CD14-positive monocyte (primary cell): Measurements from ENCODE around the gene FOXJ2. TPM values are rescaled to one million over a fixed set of nuclear protein-coding genes. Genes with fewer than 3 reads are reported as not detected.
A peak's percentile ranks its signal among the peaks of the same experiment; 100 is the strongest.

Experiments
- DNase-seq, 3 donors: peaks; one replicate each; pipeline ENCODE4 v3.0.0-alpha.2; 2011 to 2022
- H2AFZ ChIP-seq: 2 replicates; pipeline ENCODE4 v1.6.0; 2012; ENCODE audit warnings: mild to moderate bottlenecking, low read depth, low read length, inconsistent platforms; ENCODE audit not compliant: insufficient read depth, poor library complexity, severe bottlenecking
- H3K27ac ChIP-seq, 2 donors: 1 replicate in 1 of 2; 2 replicates in 1 of 2; pipeline ENCODE4 v1.5.1; 2012 to 2013; ENCODE audit warnings: low read length in 2 of 2, control low read depth in 1 of 2, inconsistent platforms in 1 of 2, low read depth in 1 of 2, mild to moderate bottlenecking in 1 of 2
- H3K27me3 ChIP-seq, 2 donors: one replicate each; pipeline versions ENCODE4 v1.6.0 to v1.6.1; 2011 to 2013; ENCODE audit warnings: low read length in 2 of 2; ENCODE audit not compliant: control insufficient read depth in 2 of 2, insufficient read depth in 2 of 2
- H3K36me3 ChIP-seq, 2 donors: replicated peaks in 1 of 2; 1 replicate in 1 of 2; 2 replicates in 1 of 2; pipeline versions ENCODE4 v1.5.1 to v1.6.1; 2012 to 2013; ENCODE audit warnings: low read length in 2 of 2, control low read depth in 1 of 2, inconsistent platforms in 1 of 2, mild to moderate bottlenecking in 1 of 2; ENCODE audit not compliant: insufficient read depth in 2 of 2, control insufficient read depth in 1 of 2
- H3K4me1 ChIP-seq, 2 donors: 1 replicate in 1 of 2; 2 replicates in 1 of 2; pipeline versions ENCODE4 v1.5.1 to v1.6.1; 2012 to 2013; ENCODE audit warnings: low read length in 2 of 2, control low read depth in 1 of 2, inconsistent platforms in 1 of 2, mild to moderate bottlenecking in 1 of 2, moderate library complexity in 1 of 2; ENCODE audit not compliant: insufficient read depth in 2 of 2, control insufficient read depth in 1 of 2
- H3K4me2 ChIP-seq: replicated peaks from 2 replicates; pipeline ENCODE3; 2012; ENCODE audit warnings: low read length, moderate library complexity, mild to moderate bottlenecking; ENCODE audit not compliant: poor library complexity, severe bottlenecking; ENCODE audit errors: extremely low read depth
- H3K4me3 ChIP-seq, 3 experiments: fragments of 200-600 bp in 1 of 3; sonication (generic) in 1 of 3; replicated peaks in 1 of 3; 1 replicate in 2 of 3; 2 replicates in 1 of 3; pipeline ENCODE4 v1.5.1; 2011 to 2013; ENCODE audit warnings: low read length in 3 of 3, mild to moderate bottlenecking in 3 of 3, control low read depth in 2 of 3, low read depth in 2 of 3, inconsistent platforms in 1 of 3, moderate library complexity in 1 of 3
- H3K79me2 ChIP-seq: 2 replicates; pipeline ENCODE4 v1.6.0; 2012; ENCODE audit warnings: mild to moderate bottlenecking, control low read depth, inconsistent platforms, low read length, moderate library complexity; ENCODE audit not compliant: insufficient read depth
- H3K9ac ChIP-seq: 2 replicates; pipeline ENCODE4 v1.6.0; 2017; ENCODE audit warnings: low read length, mild to moderate bottlenecking; ENCODE audit not compliant: insufficient read depth, poor library complexity, severe bottlenecking
- H3K9me3 ChIP-seq, 2 donors: replicated peaks in 1 of 2; 1 replicate in 1 of 2; 2 replicates in 1 of 2; pipeline versions ENCODE4 v1.5.1 to v1.6.1; 2012 to 2013; ENCODE audit warnings: low read length in 2 of 2, control low read depth in 1 of 2; ENCODE audit not compliant: control insufficient read depth in 1 of 2, insufficient read depth in 1 of 2
- H4K20me1 ChIP-seq: 2 replicates; pipeline ENCODE4 v1.6.0; 2012; ENCODE audit warnings: mild to moderate bottlenecking, low read length, control low read depth, moderate library complexity; ENCODE audit not compliant: insufficient read depth
- H3K27ac Mint-ChIP-seq, 7 donors: one replicate each; pipeline ENCODE4 v1.8.0; 2020; ENCODE audit warnings: mild to moderate bottlenecking in 7 of 7, mixed read lengths in 7 of 7, moderate library complexity in 6 of 7, inconsistent platforms in 2 of 7
- H3K27me3 Mint-ChIP-seq, 3 donors: one replicate each; pipeline ENCODE4 v1.8.0; 2021 to 2022; ENCODE audit warnings: low read depth in 3 of 3, mild to moderate bottlenecking in 3 of 3, mixed read lengths in 3 of 3, moderate library complexity in 3 of 3, inconsistent platforms in 1 of 3
- H3K36me3 Mint-ChIP-seq, 2 donors: one replicate each; pipeline ENCODE4 v1.8.0; 2020; ENCODE audit warnings: mixed read lengths in 2 of 2, inconsistent platforms in 1 of 2, mild to moderate bottlenecking in 1 of 2
- H3K4me1 Mint-ChIP-seq: one replicate; pipeline ENCODE4 v1.8.0; 2020; ENCODE audit warnings: mild to moderate bottlenecking, mixed read lengths
- H3K4me3 Mint-ChIP-seq, 2 donors: one replicate each; pipeline ENCODE4 v1.8.0; 2020; ENCODE audit warnings: mild to moderate bottlenecking in 2 of 2, mixed read lengths in 2 of 2, moderate library complexity in 1 of 2
- H3K9me3 Mint-ChIP-seq, 7 donors: one replicate each; pipeline ENCODE4 v1.8.0; 2020 to 2022; ENCODE audit warnings: mixed read lengths in 7 of 7, mild to moderate bottlenecking in 6 of 7, moderate library complexity in 6 of 7, inconsistent platforms in 2 of 7
- WGBS: methylation state at CpG from one replicate; pipeline ENCODE4 v1.1.5; 2013; ENCODE audit warnings: missing lambda C conversion rate; ENCODE audit not compliant: insufficient coverage; 5-methylcytosine and 5-hydroxymethylcytosine counted together
- intact Hi-C, 2 donors: fragments of 100-400 bp; cut with micrococcal nuclease; formaldehyde crosslinking; loops; one replicate each; pipeline versions ENCODE4 v1.15.0 to v1.15.1; 2023
- polyA plus RNA-seq, 3 donors: library from polyadenylated mRNA; depleted of rRNA in 1 of 3; unstranded in 2 of 3; stranded (reverse) in 1 of 3; fragments of 300-500 nt in 2 of 3; fragments of >200 nt in 1 of 3; fragmentation: Illumina TruSeq in 2 of 3; gene quantifications; 1 replicate in 2 of 3; 2 replicates in 1 of 3; pipeline ENCODE4 v1.2.3, GENCODE V29; 2012 to 2021
- TF ChIP-seq, protein P1 (sequence below): fragments of 200-600 bp; IDR thresholded peaks from one replicate; pipeline ENCODE4 v1.8.0; 2022; ENCODE audit warnings: antibody characterized with exemption, mild to moderate bottlenecking

Gene FOXJ2
- polyA plus RNA-seq, 3 donors: 4.9 to 15.0 (median 7.4) TPM

DNA sequence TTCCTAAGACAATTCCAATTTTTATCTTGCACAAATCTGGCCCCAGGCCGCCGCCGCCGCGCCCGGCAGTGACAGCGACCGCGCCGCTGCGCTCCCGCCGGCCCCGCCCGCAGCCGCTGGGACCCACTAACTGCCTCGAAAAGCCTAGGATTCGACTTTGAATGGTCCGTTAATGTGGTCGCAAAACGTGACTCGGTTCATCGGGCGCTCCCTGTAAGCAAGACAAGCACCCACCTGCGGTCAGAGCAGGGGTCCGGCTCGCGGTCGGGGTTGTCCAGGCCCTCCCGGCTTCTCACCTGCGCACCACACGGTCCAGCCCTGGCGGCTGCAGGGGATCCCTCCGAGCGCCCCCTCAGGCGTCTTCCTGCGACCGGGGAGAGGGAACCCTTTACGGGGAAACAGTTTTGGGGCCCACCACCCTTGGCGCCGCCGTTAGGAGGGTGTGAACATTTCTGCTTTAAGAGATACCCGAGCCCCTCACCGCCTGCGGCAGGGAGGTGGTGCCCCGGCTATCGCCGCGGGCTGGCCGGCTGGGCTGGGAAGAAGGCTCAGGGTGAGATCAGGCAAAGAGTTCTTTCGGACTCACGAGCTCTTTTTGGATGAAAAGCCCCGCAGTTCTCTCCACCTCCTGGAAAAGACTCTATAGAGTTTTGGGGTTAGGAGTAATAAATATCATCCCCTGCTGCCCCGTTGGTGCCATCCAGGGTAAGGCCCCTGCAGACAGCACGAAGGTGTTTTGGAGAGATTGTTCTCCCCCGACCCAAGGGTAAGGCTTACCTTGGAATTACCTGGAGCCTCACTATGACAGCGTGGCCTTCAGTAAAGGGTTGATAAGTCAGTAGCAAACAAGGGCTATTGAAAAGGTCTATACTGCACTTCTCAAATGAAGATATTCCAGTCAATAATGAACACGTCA is 13.6 kb upstream of the FOXJ2 start:
- Mint-ChIP-seq H3K27me3 (peaks cover 34 to 43% (median 35%) of the 10 kb centered on the region in 3 donors), H3K4me1 (peaks cover 14% of the 10 kb centered on the region), H3K9me3 (peaks cover 0 to 7% (median 2%) of the 10 kb centered on the region in 7 donors), H3K36me3 (peaks cover 0 to 3% of the 10 kb centered on the region in 2 donors), H3K4me3 (peak overlapping the region; percentile 31 to 80), H3K27ac (no peak overlapping the region)
- Histone ChIP-seq H3K79me2 (no peaks in the 10 kb centered on the region), H2AFZ (peak overlapping the region; percentile 79), H3K27ac (no peak overlapping the region), H3K36me3 (no peaks in the 10 kb centered on the region), H3K9me3 (peaks cover 0 to 4% of the 10 kb centered on the region in 2 donors), H4K20me1 (no peaks in the 10 kb centered on the region), H3K4me3 (peak overlapping the region in 2 of 3 experiments; percentile 21 to 67), H3K4me1 (peaks cover 8 to 13% of the 10 kb centered on the region in 2 donors), H3K9ac (peak overlapping the region; percentile 43), H3K27me3 (peaks cover 14 to 35% of the 10 kb centered on the region in 2 donors), H3K4me2 (peak overlapping the region; percentile 69)
- intact Hi-C loops: no loop called here
- TF ChIP-seq, protein P1, sequence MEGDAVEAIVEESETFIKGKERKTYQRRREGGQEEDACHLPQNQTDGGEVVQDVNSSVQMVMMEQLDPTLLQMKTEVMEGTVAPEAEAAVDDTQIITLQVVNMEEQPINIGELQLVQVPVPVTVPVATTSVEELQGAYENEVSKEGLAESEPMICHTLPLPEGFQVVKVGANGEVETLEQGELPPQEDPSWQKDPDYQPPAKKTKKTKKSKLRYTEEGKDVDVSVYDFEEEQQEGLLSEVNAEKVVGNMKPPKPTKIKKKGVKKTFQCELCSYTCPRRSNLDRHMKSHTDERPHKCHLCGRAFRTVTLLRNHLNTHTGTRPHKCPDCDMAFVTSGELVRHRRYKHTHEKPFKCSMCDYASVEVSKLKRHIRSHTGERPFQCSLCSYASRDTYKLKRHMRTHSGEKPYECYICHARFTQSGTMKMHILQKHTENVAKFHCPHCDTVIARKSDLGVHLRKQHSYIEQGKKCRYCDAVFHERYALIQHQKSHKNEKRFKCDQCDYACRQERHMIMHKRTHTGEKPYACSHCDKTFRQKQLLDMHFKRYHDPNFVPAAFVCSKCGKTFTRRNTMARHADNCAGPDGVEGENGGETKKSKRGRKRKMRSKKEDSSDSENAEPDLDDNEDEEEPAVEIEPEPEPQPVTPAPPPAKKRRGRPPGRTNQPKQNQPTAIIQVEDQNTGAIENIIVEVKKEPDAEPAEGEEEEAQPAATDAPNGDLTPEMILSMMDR: no peak
- DNase-seq: no peak
- under 1% methylated on average over 42 of the region's 58 CpGs for WGBS

DNA sequence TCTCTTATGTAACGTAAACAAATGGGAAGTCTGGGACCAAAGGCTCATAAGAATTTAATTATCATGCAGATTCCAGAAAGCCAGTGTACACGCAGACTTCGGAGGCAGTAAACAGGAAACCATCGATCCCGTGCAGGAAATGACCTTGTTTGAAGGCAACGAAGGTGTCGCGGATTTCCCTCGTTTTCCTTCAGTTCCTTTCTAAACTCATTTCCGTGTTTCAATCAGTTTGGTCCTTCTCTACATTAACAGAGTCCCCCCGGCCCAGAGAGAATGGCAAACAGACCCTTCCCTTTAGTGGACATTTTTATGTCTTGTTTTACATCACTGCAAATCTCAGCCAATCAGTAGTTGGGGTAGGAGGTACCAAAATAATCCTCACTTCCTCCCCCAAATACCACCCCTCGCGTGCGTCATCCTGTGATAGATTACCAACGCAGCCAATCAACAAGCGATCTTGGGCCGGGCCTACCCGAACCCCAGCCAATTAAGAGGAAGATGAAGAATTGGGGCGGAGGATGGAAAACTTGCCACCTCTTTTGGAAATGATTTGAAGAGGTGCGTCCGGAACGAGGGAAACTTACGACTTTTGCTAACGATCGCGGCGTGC is 6.1 kb upstream of the FOXJ2 start:
- H2AFZ ChIP-seq: peak overlapping the region; percentile 81
- H4K20me1 ChIP-seq: no peaks in the 10 kb centered on the region
- WGBS: 0% methylated on average over 13 of the region's 27 CpGs
- DNase-seq: peak; percentile 96 to 98 (median 98)
- Mint-ChIP-seq H3K4me1 (peaks cover 15% of the 10 kb centered on the region), H3K9me3 (peaks cover 0 to 2% (median 0%) of the 10 kb centered on the region in 7 donors), H3K4me3 (peak overlapping the region; percentile 95 to 98), H3K27ac (peak overlapping the region; percentile 99 to 100 (median 100)), H3K36me3 (no peaks in the 10 kb centered on the region), H3K27me3 (peaks cover 1 to 2% (median 2%) of the 10 kb centered on the region in 3 donors)
- no peaks in the 10 kb centered on the region for H3K79me2 ChIP-seq
- no peaks in the 10 kb centered on the region for H3K27me3 ChIP-seq
- peak overlapping the region; percentile 77 to 95 (median 90) for H3K4me3 ChIP-seq
- H3K9ac ChIP-seq: peak overlapping the region; percentile 96
- H3K9me3 ChIP-seq: no peaks in the 10 kb centered on the region
- H3K4me2 ChIP-seq: peak overlapping the region; percentile 87
- TF ChIP-seq, protein P1: no peak
- H3K36me3 ChIP-seq: no peaks in the 10 kb centered on the region
- intact Hi-C loops: no loop called here
- peak overlapping the region; percentile 98 to 100 for H3K27ac ChIP-seq
- H3K4me1 ChIP-seq: peaks cover 9 to 13% of the 10 kb centered on the region in 2 donors
